DND-41 (cell line): ENCODE data around the gene KCNQ1OT1.

Experiments
- ATAC-seq: fragments of 200-7000 bp; cut with Tn5 transposase; 3 replicates; pipeline ENCODE4 v1.9.1; 2021; ENCODE audit warnings: low read depth; ENCODE audit not compliant: insufficient read depth
- DNase-seq: peaks from one replicate; pipeline ENCODE4 v3.0.0-alpha.2; 2020
- H2AFZ ChIP-seq: 2 replicates; pipeline ENCODE4 v1.6.0; 2012; ENCODE audit warnings: low read depth, low read length
- H3K27ac ChIP-seq: 2 replicates; pipeline ENCODE4 v1.5.1; 2012; ENCODE audit warnings: low read length, inconsistent platforms
- H3K27me3 ChIP-seq: fragments of 200-600 bp; sonication (generic); 2 replicates; pipeline ENCODE4 v1.6.0; 2012; ENCODE audit warnings: low read length, mild to moderate bottlenecking, inconsistent platforms; ENCODE audit not compliant: insufficient read depth, poor library complexity
- H3K36me3 ChIP-seq: 2 replicates; pipeline ENCODE4 v1.5.1; 2012; ENCODE audit warnings: low read length, inconsistent platforms; ENCODE audit not compliant: insufficient read depth
- H3K4me1 ChIP-seq: 2 replicates; pipeline ENCODE4 v1.5.1; 2012; ENCODE audit warnings: mild to moderate bottlenecking, low read length; ENCODE audit not compliant: insufficient read depth
- H3K4me2 ChIP-seq: 2 replicates; pipeline ENCODE4 v1.6.0; 2012; ENCODE audit warnings: mild to moderate bottlenecking, moderate library complexity, low read length, inconsistent platforms; ENCODE audit not compliant: insufficient read depth
- H3K4me3 ChIP-seq, 2 experiments: fragments of 200-600 bp in 1 of 2; shearing (Covaris generic) in 1 of 2; 2 replicates each; pipeline ENCODE4 v1.5.1; 2012 to 2016; ENCODE audit warnings: inconsistent platforms in 2 of 2, low read length in 2 of 2, mild to moderate bottlenecking in 2 of 2, low read depth in 1 of 2, moderate library complexity in 1 of 2
- H3K79me2 ChIP-seq: 2 replicates; pipeline ENCODE4 v1.6.0; 2012; ENCODE audit warnings: low read length, inconsistent platforms; ENCODE audit not compliant: insufficient read depth
- H3K9ac ChIP-seq: 2 replicates; pipeline ENCODE4 v1.6.0; 2012; ENCODE audit warnings: low read depth, mild to moderate bottlenecking, inconsistent platforms, low read length, moderate library complexity
- H3K9me3 ChIP-seq: 2 replicates; pipeline ENCODE4 v1.5.1; 2012; ENCODE audit warnings: low read length, moderate library complexity, mild to moderate bottlenecking, inconsistent platforms; ENCODE audit not compliant: insufficient read depth, severe bottlenecking
- H4K20me1 ChIP-seq: 2 replicates; pipeline ENCODE4 v1.6.0; 2012; ENCODE audit warnings: low read length; ENCODE audit not compliant: insufficient read depth
- EZH2 ChIP-seq: IDR thresholded peaks from 3 replicates; pipeline ENCODE4 v1.6.1; 2012; ENCODE audit warnings: borderline replicate concordance, low read depth, mild to moderate bottlenecking, moderate library complexity, low read length, inconsistent platforms; ENCODE audit not compliant: severe bottlenecking
- TF ChIP-seq, protein P1 (sequence below): IDR thresholded peaks from 2 replicates; pipeline ENCODE4 v1.5.1; 2012; ENCODE audit warnings: borderline replicate concordance, low read length, moderate library complexity, mild to moderate bottlenecking; ENCODE audit not compliant: poor library complexity, severe bottlenecking; ENCODE audit errors: extremely low read depth

Gene KCNQ1OT1

GRCh38 chr11:2574553-2575535 is 125.0 kb downstream of the KCNQ1OT1 start:
- H2AFZ ChIP-seq = no peak overlapping the region
- no peaks in the 10 kb centered on the region for H3K9me3 ChIP-seq
- H3K27ac ChIP-seq = no peak overlapping the region
- ATAC-seq (no peak), DNase-seq (no peak)
- H3K9ac ChIP-seq = no peak overlapping the region
- H4K20me1 ChIP-seq = 0 out of 2 replicates have a peak, but pooled peaks cover 5% of the 10 kb centered on the region
- H3K4me1 ChIP-seq = no peaks in the 10 kb centered on the region
- no peak overlapping the region for H3K4me3 ChIP-seq
- H3K79me2 ChIP-seq = no peaks in the 10 kb centered on the region
- no peak overlapping the region for H3K4me2 ChIP-seq
- no peaks in the 10 kb centered on the region for H3K27me3 ChIP-seq
- TF ChIP-seq, protein P1, sequence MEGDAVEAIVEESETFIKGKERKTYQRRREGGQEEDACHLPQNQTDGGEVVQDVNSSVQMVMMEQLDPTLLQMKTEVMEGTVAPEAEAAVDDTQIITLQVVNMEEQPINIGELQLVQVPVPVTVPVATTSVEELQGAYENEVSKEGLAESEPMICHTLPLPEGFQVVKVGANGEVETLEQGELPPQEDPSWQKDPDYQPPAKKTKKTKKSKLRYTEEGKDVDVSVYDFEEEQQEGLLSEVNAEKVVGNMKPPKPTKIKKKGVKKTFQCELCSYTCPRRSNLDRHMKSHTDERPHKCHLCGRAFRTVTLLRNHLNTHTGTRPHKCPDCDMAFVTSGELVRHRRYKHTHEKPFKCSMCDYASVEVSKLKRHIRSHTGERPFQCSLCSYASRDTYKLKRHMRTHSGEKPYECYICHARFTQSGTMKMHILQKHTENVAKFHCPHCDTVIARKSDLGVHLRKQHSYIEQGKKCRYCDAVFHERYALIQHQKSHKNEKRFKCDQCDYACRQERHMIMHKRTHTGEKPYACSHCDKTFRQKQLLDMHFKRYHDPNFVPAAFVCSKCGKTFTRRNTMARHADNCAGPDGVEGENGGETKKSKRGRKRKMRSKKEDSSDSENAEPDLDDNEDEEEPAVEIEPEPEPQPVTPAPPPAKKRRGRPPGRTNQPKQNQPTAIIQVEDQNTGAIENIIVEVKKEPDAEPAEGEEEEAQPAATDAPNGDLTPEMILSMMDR = no peak
- no peak for TF ChIP-seq EZH2
- H3K36me3 ChIP-seq = no peaks in the 10 kb centered on the region

GRCh38 chr11:2574043-2574552 is 125.7 kb downstream of the KCNQ1OT1 start:
- Histone ChIP-seq H3K9ac (no peak overlapping the region), H3K4me1 (no peaks in the 10 kb centered on the region), H3K4me3 (no peak overlapping the region), H3K27me3 (no peaks in the 10 kb centered on the region), H3K79me2 (no peaks in the 10 kb centered on the region), H3K36me3 (no peaks in the 10 kb centered on the region), H3K4me2 (no peak overlapping the region), H3K9me3 (no peaks in the 10 kb centered on the region), H3K27ac (no peak overlapping the region), H2AFZ (no peak overlapping the region), H4K20me1 (0 out of 2 replicates have a peak, but pooled peaks cover 5% of the 10 kb centered on the region)
- TF ChIP-seq, protein P1 = no peak
- no peak for TF ChIP-seq EZH2
- ATAC-seq (no peak), DNase-seq (no peak)

- no peaks in the 10 kb centered on the region for H3K36me3 ChIP-seq
- H3K9ac ChIP-seq = no peak overlapping the region
- H3K9me3 ChIP-seq = no peaks in the 10 kb centered on the region
- no peaks in the 10 kb centered on the region for H3K4me1 ChIP-seq
- no peak overlapping the region for H3K4me2 ChIP-seq
- H3K79me2 ChIP-seq = no peaks in the 10 kb centered on the region
- TF ChIP-seq EZH2 = no peak
- TF ChIP-seq, protein P1 = no peak
- no peak for DNase-seq
- 0 out of 2 replicates have a peak, but pooled peaks cover 5% of the 10 kb centered on the region for H4K20me1 ChIP-seq
- H3K4me3 ChIP-seq = no peak overlapping the region
- no peaks in the 10 kb centered on the region for H3K27me3 ChIP-seq
- H3K27ac ChIP-seq = no peak overlapping the region
- no peak for ATAC-seq
- H2AFZ ChIP-seq = no peak overlapping the region
These were observed 126.4 kb downstream of the KCNQ1OT1 start for GRCh38 chr11:2573240-2574042.
